GM18519 (cell line): Measurements from ENCODE around the gene KIF19.

ENCODE experiments used
- ATAC-seq: cut with Tn5 transposase; IDR thresholded peaks from one replicate; pipeline ENCODE4 v1.9.1; 2021; ENCODE audit warnings: mild to moderate bottlenecking, moderate library complexity; ENCODE audit not compliant: unreplicated experiment, low FRiP score

Gene KIF19

DNA sequence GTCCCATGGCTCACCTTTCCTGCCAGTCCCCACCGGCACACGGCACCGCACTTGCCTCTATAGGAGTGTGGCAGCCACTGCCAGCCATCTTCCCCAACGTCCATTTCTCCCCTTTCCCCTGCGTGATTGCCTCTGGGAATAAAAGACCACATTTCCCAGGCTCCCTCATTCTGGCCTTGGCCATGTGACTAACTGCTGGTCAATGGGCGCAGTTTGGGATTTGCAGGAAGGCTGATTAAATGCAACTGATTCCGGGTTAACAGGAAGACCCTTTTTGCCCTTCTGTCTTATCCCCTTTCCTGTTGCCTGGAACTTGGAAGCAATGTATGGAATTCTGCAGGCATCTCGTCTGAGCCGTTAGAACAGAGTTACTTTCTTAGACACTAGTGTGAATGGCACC, 32.7 kb downstream of the KIF19 start:
- no peak for ATAC-seq

DNA sequence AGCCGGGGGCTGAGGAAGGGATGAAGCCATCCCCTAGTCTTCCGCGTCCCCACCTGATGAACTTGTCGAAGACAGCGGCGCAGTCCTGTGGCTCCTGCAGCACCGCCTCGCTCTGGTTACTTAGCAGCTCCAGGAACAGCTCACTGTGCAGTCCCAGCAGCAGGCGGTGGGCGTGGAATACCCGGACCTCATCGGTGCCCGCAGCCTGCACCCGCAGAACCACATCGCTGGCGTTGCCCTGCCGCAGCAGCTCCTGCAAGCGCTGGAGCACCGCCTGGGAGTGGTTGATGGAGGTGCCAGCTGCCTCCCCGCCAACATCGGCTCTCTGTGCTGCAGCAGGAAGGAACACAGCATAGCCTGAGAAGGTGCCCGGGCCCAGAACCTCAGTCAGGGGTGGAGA, 33.9 kb downstream of the KIF19 start:
- no peak for ATAC-seq

DNA sequence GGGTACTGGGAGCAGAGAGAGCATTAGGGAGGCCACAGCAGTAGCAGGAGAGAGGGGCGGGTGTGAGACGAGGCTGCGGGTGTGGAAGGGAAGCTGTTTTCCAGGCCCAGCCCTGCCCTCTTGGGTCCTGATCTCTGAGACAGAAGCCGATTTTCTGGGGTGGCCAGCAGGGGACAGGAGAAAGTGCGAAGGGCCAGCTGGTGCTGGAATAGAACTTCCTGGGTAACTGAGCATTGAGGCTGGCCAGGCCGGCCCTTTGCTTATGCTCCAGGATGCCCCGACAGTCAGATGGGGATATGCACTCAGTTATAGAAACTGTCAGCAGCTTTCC, 34.8 kb downstream of the KIF19 start:
- no peak for ATAC-seq

DNA sequence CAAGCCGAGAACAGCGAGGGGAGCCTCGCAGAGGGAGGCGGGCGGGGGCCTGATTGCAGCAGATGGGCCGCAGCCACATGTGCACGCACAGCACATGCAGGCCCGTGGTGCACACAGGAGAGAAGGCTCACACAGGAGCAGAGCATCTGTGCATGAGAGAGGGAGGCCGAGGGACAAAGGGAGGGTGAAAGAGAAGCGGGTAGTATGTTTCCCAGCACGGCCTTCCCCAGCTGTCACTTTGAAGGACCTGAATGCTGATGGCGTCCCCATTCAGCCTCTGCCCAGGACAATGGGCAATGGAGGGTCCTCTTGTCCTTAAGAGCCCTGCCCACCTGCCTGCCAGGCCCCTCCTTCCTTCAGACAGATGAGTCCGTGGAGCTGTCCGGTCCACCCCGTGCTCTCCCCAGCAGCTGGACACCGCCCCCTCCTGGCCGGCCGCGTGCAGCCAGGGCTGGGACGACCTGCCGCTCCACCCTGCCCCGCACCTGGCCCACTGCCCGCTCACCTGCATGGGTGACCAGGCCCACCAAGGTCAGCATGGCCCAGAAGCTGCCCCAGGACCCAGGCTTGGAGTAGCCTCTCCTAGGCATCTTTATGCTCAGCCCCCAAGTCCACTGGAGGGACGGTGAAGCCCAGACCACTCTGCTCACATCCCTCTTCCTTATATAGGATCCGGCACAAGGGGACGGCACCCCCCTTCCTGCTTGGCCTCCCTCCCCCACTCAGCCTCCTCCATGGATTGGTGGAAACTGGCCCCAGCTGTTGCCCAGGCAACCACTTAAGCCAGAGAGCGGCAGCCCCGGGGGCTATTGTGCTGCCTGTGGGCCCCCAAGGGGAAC, 35.4 kb downstream of the KIF19 start, which contains the start of gene BTBD17:
BTBD17 (minus strand) TSS at position 639 of the 839 bp plus-strand sequence; CDS start at position 590, 49 bp downstream.
- ATAC-seq = no peak

DNA sequence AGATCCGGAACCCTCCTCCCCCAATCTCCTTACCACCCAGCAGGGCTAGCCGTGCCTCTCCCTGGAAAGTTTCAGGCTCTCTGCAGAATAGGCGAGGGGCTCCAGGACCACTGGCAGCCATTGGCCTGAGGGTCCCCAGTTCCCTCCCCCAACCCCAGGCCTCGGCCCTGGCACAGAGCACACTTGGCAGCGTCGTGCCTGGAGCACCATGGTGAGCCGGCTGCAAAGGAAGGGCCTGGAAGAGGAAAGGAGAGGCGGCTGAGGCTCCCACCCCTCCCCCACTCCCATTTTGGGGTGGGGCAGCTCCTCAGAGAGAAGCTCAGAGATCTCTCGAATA, 36.0 kb downstream of the KIF19 start:
- no peak for ATAC-seq

DNA sequence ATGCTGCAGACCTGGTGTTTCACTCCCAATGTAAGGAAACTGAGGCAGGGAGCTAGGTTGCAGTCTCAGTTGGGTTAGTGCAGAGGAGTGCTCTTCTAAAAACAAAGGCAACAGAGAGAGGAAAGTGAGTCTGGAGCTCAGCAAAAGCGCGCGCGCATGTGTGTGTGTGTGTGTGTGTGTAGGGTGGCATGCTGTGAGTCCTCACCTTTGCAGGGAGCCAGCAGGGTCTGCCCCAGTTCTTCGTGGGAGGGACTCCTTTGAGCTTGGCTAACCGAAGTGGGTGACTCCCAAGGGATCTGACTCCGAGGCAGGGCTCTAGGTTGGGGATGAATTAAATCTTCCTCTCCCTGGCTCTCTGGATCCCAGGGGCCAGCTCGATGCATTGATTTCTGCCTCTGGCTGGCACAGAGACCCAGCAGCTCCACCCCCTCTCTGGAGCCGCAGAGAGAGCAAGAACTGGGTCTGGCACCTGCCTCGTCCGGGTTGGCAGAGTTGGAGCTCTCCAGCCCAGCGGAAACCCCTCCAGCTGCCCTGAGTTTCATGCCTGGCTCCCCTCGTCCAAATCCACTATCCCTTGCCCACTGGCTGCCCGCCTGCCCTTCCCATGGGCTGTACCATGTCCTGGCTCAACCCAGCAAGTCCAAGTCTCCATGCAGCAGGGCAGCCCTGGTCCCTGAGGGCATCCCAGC, 36.9 kb downstream of the KIF19 start:
- no peak for ATAC-seq

DNA sequence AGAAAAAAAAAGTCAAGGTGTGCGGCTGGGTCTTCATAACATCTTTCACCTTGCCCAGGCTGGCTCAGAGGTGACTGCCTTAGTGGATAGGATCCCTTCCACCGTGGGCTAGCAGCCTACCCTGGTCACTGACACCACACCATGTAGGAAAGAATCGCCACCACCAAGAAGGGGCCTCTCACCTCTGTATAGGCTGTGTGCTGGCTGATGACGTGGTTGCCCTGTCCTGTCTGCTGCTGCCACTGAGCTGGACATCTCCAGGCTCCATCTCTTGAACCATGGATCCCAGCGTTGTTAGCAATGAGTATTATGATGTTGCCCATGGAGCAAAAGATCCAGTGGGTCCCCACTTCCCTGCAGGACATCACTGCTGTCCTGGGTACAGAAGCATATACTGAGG, 41.2 kb downstream of the KIF19 start, which contains the start of gene GPR142:
GPR142 (plus strand) TSS at position 301 of the 400 bp plus-strand sequence. CDS start 2,035 bp downstream, outside the sequence.
- no peak for ATAC-seq

DNA sequence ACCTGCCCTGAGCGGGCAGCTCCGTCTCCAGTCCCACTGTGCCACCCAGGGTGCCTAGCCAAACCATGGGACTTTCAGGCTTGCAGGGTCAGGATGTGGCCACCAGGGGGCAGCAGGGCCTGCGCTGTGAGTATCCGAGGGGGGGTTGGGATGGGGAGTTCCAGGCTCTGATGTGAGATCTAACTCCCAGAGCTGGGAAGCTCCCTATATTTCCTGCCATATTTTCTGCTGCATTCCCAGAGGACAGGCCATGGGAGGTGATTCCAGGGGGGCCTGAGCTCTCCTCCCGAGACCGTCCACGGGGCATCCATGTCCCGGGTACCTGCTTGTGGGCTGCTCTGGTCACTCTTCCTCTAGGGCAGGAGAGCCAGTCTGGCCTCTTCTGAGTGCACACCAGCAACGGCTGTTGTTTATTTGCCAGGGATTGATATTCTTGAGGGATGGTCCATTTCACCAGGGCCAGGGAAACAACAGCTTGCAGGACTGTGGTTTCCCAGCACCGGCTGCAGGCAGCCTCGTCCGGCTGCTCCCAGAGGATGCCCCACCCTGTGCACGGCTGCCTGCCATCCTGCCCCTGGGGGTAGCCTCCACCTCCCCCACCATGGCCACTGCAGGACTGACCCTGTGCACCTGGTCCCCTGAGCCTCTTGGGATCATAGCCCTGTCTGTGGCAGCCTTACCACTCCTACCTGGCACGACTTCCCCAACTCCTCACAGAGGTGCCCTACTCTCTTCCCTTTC, 42.5 kb downstream of the KIF19 start:
- no peak for ATAC-seq

DNA sequence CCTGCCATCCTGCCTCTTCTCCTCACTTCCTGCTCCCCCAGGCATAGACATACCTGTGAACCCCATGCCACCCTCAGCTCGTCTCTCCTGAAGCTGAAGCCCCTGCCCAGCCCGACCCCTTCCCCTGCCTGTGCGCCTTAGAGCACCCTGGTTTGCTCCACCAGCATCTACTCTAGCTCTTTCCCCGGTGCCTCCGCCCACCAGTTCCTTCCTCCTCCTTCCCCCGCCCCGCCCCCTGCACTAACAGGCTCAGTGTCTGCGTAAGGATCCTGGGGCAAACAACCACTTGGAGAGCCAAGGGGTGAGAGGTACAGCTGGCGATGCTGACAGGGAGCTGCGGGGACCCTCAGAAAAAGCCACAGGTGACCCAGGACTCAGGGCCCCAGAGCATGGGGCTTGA, 43.2 kb downstream of the KIF19 start:
- no peak for ATAC-seq

DNA sequence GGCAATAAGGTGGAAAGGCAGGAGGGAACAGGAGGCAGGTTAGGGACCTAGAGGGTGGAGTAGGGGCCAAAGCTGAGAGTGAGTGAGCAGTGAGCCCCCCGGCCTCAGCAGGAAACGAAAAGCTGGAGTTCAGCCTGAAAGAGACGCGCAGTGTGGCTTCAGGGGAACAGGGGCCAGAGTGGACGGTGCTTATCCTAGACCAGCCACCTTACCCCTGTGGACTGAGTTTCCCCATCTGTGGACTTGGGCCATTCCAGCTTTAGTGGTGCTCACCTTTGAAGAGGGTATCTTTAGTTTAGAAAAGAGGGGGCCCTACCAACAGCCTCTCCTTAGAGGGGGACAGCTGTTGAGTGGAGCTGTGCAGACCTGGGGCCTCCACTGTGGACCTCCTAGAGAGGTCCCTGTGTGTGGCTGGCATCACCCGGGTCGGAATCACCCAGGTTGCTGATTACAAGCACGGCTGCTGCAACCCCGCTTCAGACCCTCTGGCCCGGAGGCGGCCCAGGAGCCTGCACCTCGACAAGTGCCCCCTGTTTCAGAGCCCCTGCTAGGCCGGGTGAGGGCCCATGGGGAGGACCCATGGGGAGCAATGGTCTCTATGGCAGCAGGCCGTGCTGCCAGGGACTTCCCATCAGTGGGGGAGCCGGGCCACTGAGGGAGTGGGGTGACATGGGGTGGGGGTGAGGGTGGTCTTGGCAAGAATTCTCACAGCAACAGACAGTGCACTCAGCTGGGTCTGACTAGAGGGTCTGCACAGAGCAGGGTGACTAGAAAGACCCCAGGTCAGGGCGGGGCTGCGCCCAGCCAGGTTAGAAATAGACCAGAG, 43.9 kb downstream of the KIF19 start:
- no peak for ATAC-seq

DNA sequence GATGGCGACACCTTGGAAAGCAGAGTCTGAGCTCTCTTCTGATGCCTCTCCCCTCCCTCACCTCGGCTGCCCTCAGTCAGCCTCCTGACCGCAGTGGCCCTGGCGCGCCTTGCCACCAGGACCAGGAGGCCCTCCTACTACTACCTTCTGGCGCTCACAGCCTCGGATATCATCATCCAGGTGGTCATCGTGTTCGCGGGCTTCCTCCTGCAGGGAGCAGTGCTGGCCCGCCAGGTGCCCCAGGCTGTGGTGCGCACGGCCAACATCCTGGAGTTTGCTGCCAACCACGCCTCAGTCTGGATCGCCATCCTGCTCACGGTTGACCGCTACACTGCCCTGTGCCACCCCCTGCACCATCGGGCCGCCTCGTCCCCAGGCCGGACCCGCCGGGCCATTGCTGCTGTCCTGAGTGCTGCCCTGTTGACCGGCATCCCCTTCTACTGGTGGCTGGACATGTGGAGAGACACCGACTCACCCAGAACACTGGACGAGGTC, 45.7 kb downstream of the KIF19 start:
- no peak for ATAC-seq

DNA sequence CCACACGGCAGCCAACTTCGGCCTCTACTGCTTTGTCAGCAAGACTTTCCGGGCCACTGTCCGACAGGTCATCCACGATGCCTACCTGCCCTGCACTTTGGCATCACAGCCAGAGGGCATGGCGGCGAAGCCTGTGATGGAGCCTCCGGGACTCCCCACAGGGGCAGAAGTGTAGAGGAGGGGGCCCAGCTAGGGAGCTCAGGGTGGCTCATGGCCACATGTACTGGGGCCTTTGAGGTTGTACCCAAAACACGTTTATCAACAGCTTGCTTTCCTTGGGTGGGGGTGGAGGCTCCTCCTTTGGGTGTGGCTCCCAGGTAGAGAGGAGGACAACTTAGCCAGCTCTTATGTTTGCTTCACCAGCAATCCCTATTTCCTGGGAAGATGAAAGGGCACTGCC, 46.4 kb downstream of the KIF19 start:
- ATAC-seq = no peak

DNA sequence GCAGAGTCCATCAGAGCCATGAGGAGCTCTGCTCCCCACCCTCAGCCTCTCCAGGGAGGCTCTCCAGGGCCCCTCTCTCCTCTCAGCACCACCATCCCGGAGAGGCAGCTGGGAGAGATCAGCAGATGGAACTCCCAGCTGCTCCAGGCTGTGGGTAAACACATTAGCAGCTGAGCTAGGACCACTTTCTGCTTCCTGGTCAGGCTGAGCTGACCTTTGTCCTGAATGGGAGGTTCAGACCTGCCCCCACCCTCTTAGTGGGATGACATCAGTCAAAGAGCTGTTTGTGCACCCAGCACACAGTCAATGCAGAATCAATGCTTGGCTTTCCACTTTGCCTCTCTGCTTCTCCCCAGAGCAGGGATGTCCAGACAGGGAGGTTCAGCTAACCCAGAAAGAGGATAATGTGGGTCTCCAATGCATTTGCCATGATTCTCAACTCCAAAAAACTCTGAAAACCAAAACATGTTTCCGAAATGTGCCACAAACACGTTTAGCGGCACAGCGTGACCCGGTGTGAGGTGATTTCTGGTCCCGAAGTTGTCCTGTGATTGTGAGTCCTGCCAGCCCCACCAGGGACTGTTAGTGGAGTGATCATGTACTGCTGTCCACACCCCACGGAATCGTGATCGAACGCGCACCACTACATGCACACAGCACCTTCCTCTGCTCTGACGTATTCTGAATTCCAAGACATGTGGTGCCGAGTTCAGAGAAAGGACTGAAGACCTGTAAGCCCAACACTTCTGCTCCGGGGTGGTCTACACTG, 48.0 kb downstream of the KIF19 start:
- no peak for ATAC-seq

DNA sequence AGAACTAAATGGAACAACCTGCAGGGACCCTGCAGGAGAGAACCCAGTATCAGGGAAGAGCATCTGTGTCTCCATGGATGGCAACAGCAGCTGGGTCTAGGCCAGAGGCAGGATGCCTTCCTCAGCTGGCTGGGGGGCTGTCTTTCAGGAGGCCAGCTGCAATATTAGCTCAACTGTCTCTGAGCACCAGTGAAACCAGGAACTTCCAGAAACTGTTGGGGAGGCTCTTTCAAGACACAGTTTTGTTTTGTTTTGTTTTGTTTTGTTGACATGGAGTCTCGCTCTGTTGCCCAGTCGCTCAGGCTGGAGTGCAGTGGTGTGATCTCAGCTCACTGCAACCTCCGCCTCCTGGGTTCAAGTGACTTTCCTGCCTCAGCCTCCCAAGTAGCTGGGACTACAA, 48.8 kb downstream of the KIF19 start:
- no peak for ATAC-seq

DNA sequence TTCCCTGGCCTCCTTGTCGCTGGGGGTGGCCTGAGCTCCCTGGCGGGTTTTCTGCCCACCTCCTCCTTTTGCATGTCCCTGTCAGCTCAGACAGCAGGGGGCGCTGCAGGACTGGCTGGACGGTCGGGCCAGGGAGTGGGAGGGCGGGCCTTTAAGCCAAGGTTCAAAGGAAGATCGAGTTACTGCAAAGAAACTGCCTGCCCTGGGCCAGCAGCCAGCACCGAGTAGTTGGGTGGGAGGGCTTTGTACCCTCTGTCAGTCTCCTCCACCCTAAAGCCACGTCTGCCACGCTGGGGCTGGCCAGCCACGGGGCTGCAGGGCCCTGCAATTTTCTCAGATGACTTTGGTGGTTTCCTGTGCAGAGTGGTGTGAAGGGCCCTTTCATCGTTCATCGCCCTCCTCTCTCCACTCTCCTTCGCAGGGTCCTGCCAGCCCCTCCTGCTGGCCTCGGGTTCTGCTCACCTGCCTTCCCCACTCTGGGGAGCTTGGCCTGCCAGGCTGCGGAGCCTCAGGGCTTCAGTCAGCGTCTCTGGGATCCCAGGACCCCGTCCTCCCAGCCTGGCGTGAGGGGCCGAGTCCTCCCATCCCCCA, 53.6 kb downstream of the KIF19 start:
- ATAC-seq = no peak

DNA sequence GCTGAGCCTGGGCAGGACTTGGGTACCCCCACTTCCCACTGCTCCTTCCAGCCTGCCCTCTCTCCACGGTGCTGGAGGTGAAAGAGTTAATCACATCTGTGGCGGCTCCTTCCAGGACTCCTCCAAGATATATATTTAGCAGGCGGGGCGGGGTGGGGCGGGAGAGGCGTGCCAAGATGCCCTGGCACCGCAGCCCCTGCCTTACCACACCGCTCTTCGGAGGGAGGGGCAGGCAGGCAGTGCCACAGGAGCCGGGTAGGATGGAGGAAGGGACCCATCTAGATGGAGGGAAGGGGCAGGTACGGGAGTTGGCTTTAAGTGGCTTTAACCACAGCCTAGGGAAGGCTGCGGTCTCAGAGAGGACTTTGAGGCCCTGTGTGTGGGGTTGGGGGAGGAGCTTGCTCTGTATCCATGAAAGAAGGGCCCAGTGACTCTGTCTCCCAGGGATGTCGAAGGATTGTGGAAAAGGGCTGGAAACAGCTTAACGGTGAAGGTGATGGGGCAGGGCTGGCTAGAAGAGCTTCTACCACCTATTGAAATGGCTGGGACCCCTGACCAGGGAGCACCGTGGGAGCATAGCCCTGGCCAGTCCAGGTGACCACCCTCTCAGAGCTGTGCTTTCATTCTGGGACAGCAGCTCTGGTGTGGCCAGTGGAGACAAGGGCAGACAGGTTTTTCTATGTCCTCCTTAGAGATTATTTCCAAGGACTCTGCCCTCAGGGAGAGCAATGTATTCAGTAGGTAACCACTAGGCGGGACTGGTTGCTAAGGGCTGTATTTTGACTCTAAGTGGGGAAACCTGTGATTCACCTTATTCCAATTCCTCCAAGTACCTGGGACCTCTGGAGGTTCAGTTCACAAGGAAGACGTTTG, 54.3 kb downstream of the KIF19 start:
- no peak for ATAC-seq

DNA sequence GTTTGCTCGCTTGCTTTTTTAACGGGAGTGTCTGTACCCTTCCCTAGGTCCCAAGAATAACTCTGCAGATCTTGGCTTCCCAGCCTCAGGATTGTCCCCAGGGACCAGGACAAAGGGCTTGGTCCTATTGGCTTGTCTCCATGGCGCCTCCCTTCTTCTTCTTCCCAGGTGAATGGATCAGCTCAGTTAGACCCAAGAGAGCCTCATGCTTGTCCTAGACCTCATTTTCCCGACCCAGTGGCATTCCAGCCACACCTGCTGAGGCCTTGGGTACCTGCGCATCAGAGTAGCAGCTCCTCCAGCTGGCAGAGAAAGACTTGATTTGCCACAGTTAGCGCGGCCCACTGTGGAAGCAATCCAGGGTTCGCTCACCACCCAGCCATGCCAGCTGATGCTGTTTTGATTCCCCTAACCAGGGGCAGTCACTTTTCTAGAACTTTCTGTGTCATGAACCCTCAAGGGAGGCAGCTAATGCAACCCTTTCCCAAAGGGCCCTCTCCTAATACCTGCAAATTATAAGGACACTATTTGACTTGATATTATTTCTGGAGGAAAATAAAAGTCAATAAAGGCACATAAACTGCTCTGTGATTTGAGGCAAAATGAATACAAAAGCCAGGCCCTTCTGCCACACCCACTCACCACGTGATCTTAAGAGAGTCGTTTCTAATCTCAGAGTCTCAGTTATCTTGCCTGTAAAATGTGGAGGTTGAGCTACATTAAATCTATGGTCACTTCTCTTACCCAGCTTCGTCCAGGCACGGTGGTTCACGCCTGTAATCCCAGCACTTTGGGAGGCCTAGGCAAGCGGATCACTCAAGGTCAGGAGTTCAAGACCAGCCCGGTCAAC, 55.2 kb downstream of the KIF19 start:
- ATAC-seq = no peak
